DMS53 treated with DMSO at 0.1 percent for 48 hours (cell line): ENCODE measurements around the gene ATG16L1.

Experiments used
- DNase-seq: peaks from one replicate; lab custom pipeline; 2025; ENCODE audit not compliant: unreplicated experiment; lab: John Stamatoyannopoulos, UW

Gene ATG16L1

GRCh38 chr2:233251306-233252116 lies at the start of gene ATG16L1:
Gene ATG16L1, plus strand, starts transcription at chr2:233251673. Its CDS starts 155 bp downstream, at chr2:233251828.
- peak; percentile 91 for DNase-seq

GRCh38 chr2:233202531-233202944 lies 48.9 kb upstream of the ATG16L1 start:
- DNase-seq: no peak

GRCh38 chr2:233203060-233203459 lies 48.4 kb upstream of the ATG16L1 start:
- DNase-seq: no peak

GRCh38 chr2:233204286-233204936 lies 47.1 kb upstream of the ATG16L1 start:
- DNase-seq: no peak

DNA sequence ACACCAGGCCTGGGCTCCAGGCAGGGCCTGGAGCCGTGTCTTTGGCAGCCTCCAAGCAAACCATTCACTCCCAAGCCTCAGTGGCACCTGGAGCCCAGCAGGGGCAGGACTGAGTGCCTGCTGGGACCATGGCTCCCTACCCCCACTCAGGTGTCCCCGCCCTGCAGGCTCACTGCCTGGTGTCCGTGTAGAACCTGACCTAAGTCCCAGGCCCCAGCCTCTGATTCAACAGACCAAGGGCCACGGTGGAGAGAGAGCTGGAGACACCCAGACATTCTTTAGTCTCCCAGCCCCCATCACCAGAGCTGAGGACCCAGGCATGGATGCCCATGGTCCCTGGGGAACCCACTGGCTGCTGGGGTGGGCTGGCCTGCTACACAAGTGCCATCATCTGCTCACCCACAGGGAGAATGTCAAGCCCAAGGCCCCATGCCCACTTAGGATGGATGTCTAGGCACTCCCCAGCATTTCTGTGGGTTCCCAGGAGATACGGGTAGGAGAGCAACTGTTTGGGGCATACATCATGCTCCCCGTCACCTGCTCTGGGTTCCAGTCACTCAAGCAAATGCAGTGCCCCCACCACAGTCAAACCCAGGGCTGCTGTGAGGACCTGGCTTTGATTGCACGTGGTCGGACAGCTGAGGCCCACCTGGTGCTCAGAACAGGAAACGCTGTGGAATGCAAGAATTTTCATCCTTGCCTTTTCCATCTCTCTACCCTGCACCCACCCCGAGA lies 42.9 kb upstream of the ATG16L1 start:
- no peak for DNase-seq

DNA sequence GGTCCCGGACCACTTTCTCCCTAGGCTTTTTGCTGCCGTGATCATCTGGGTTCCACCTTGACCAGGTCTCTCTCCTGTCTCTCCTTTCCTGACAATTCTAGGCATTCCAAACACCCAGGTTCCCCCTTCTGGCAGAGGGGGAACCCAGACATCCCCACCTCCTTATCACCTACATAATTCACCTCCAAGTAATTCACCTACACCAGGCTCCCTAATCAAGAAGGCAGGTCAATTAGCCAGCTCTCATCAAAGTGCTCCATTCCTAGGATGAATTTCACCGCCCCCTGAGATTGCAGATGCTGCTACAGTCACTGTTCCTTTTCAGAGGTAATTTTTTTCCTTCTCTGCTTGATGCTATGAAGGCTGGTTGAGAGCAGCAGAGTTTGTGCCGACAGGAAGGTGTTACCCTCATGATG lies 42.3 kb upstream of the ATG16L1 start:
- DNase-seq: no peak

GRCh38 chr2:233209533-233210171 lies 41.8 kb upstream of the ATG16L1 start:
- DNase-seq: no peak

DNA sequence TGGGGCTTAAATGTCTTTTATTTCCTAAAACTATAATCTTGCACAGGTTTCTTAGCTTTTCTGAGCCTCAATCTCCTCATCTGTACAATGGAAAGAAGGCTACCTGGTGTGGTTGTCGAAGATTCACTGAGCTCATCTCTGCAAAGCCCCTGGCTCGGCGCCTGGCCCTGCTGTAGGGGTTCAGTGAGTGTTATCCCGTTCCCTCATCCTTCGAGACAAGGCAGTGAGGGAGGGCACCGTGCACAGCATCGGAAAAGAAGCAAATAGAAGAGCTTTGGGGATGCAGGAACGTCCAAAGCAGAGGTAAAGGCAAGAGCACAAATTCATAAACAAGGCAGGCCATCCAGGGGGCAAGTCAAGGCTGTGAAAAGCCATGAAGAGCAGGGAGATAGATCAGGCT lies 41.2 kb upstream of the ATG16L1 start:
- DNase-seq: no peak

GRCh38 chr2:233210843-233211547 lies 40.5 kb upstream of the ATG16L1 start:
- DNase-seq: no peak

- DNase-seq: no peak
Measured at GRCh38 chr2:233211548-233211895, 40.0 kb upstream of the ATG16L1 start.

- no peak for DNase-seq
Measured at GRCh38 chr2:233213011-233213410, 38.5 kb upstream of the ATG16L1 start.

DNA sequence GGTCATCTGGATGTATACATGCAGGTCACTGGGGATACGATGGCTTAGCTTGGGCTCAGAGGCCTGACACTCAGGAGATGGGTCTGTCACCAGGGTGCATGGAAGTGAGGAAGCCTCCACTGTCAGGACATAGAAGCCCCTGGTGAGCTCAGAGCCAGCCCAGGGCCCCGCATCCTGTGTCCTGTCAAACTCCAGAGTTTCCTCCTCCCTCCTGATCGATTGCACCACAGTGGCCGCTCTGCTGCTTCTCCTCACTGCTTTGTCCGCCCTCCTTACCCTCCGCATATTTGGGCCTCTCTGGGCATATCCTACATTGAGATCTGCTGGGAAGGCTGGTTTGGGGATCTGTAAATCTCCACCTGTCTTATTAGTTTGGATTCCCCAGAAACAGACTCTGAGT lies 37.5 kb upstream of the ATG16L1 start:
- DNase-seq: no peak

GRCh38 chr2:233217892-233218377 lies 33.5 kb upstream of the ATG16L1 start:
- DNase-seq: no peak

DNA sequence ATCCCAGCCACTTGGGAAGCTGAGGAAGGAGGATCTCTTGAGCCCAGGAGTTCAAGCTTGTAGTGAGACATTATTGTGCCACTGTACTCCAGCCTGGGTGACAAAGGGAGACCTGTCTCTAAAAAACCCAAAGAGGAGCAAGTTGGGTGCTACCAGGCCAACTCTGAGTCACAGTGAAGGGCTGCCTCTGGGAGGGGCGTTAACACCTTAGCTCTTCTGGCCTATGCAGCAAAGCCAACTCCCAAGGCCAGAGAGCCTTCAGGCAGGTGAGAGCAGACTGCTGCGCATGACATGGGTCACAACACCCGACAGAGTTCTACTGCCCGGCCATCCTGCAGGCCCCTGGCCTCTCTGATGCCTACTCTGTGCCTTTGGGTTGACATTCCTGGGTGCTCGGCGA lies 32.6 kb upstream of the ATG16L1 start:
- no peak for DNase-seq

DNA sequence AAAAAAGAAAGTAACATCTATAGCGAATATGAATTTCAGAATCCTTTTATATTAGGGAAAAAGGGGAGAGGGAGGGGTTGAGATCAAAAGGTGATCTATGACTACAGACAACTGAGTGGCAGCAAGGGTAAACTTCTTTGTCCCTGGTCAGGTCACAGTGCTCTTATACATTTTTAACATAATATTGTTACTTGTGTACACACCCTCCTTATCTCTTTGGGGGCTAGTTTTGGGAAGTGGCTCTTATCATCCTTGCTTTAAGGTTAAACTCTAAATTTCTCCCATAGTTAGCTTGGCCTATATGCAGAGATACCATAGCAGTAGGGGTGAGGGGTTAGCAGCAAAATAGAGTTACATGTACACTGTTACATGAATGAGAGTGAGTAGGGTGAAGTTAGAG lies 31.6 kb upstream of the ATG16L1 start:
- DNase-seq: no peak

GRCh38 chr2:233221378-233222063 lies 30.0 kb upstream of the ATG16L1 start:
- no peak for DNase-seq

DNA sequence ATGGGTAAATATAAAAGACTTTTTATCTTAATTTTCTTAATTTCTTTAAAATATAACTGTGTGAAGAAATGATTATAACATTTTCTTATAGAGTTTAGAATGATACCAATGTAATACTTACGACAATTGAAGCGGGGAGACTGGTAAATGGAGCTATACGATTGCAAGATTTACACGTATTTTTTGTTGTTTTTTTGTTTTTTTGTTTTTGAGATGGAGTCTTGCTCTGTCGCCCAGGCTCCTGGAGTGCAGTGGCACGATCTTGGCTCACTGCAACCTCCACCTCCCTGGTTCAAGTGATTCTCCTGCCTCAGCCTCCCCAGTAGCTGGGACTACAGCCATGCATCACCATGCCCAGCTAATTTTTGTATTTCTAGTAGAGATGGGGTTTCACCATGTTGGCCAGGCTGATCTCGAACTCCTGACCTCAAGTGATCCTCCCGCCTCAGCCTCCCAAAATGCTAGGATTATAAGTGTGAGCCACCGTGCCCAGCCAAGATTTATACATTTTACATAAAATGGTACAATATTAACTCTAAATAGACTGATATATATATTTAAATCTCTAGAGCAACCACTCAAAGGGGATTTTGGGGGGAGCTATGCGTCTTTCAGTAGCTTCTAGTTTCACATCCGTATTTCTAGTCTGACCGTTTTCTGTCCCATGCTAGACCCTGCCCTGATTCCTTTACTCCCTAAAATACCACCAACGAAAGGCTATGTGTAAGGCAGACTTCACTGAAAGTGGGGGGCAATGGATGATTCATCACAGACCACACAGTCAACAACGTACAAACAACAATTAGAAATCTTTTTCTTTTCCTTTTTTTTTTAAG lies 28.2 kb upstream of the ATG16L1 start:
- DNase-seq: no peak

DNA sequence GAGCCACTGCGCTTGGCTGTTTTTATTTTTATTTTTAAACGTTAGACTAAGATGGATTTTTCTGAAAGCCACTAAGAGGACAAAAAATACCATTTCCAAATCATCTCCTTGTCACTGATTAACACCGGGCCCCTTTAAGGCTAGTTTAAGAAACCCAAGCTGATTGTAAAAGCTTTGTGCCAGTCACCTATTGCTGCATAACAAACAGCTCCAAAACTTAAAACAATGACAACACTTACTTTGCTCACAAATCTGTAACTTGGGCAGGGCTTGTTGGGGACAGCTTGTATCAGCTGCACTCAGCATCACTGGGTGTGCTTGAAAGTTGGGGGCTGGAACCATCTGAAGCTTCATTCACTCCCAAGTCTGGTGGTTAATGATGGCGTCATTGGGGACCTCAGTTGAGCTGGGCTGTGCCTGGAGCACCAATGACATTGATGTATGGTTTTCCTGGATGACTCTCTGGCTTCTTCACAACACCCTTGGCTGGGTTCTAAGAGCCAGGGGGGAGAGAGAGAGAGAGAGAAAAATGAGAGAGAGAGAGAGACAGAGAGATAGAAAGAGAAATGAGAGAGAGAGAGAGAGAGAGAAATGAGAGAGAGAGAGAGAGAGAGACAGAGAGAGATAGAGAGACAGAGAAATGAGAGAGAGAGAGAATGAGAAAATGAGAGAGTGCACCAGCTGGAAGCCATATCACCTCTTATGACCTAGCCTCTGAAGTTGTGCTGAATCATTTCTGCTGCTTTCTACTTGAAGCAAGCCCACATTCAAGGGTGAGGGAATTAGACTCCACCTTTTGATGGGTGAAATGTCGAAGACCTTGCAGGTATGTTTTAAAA lies 26.0 kb upstream of the ATG16L1 start:
- no peak for DNase-seq
